GM19025 (cell line): Measurements from ENCODE around the gene TRPC6.
"Not testable (repeated sequence)": the region's sequence is repeated elsewhere in the genome, so short reads cannot be mapped to it uniquely, and the experiment has no call there.

Source experiments
- ATAC-seq: cut with Tn5 transposase; IDR thresholded peaks from one replicate; pipeline ENCODE4 v1.9.1; 2021; ENCODE audit warnings: mild to moderate bottlenecking, low read depth, moderate library complexity; ENCODE audit not compliant: unreplicated experiment

The TRPC6 gene

GRCh38 chr11:101523634-101524260, 60.1 kb downstream of the TRPC6 start:
- ATAC-seq: no peak

- ATAC-seq: no peak
Measured at GRCh38 chr11:101523193-101523592, 60.6 kb downstream of the TRPC6 start.

- no peak for ATAC-seq
Measured at GRCh38 chr11:101521821-101522220, 62.0 kb downstream of the TRPC6 start.

GRCh38 chr11:101516546-101516945, 67.3 kb downstream of the TRPC6 start:
- ATAC-seq: no peak

GRCh38 chr11:101511065-101511464, 72.7 kb downstream of the TRPC6 start:
- ATAC-seq: no peak

- no peak for ATAC-seq
Measured at GRCh38 chr11:101510591-101510990, 73.2 kb downstream of the TRPC6 start.

- no peak for ATAC-seq
Measured at GRCh38 chr11:101509922-101510321, 73.9 kb downstream of the TRPC6 start.

GRCh38 chr11:101508370-101508769, 75.4 kb downstream of the TRPC6 start:
- ATAC-seq: no peak

GRCh38 chr11:101498891-101499290, 84.9 kb downstream of the TRPC6 start:
- no peak for ATAC-seq

GRCh38 chr11:101497291-101497690, 86.5 kb downstream of the TRPC6 start:
- ATAC-seq: no peak

- no peak for ATAC-seq
Measured at GRCh38 chr11:101487775-101488174, 96.0 kb downstream of the TRPC6 start.

GRCh38 chr11:101482556-101483124, 101.2 kb downstream of the TRPC6 start:
- no peak for ATAC-seq

GRCh38 chr11:101478587-101479369, 105.0 kb downstream of the TRPC6 start:
- no peak for ATAC-seq

GRCh38 chr11:101477926-101478325, 105.9 kb downstream of the TRPC6 start:
- ATAC-seq: no peak

GRCh38 chr11:101476191-101476590, 107.6 kb downstream of the TRPC6 start:
- no peak for ATAC-seq

GRCh38 chr11:101475699-101476098, 108.1 kb downstream of the TRPC6 start:
- ATAC-seq: no peak

GRCh38 chr11:101474666-101475065, 109.1 kb downstream of the TRPC6 start:
- no peak for ATAC-seq

GRCh38 chr11:101470881-101471520, 112.8 kb downstream of the TRPC6 start:
- no peak for ATAC-seq

GRCh38 chr11:101470419-101470818, 113.4 kb downstream of the TRPC6 start:
- ATAC-seq: no peak

- no peak for ATAC-seq
Measured at GRCh38 chr11:101466352-101466751, 117.5 kb downstream of the TRPC6 start.

- not testable (repeated sequence) for ATAC-seq
Measured at GRCh38 chr11:101464388-101464787, 119.4 kb downstream of the TRPC6 start.
